Common myeloid progenitor, CD34-positive (primary cell): ENCODE results near the gene DDHD1.
A peak's percentile ranks its signal among the peaks of the same experiment; 100 is the strongest.
"Not testable (repeated sequence)": the region's sequence is repeated elsewhere in the genome, so short reads cannot be mapped to it uniquely, and the experiment has no call there.

ENCODE experiments used
- CTCF ChIA-PET: fragments of 350-600 bp; sonication (Branson Sonifier 250); formaldehyde crosslinking; loops from one replicate; lab custom pipeline; 2021; ENCODE audit warnings: antibody characterized with exemption; lab: Charles Lee
- POLR2A ChIA-PET: fragments of 350-600 bp; sonication (Branson Sonifier 250); formaldehyde crosslinking; loops from one replicate; lab custom pipeline; 2021; ENCODE audit warnings: antibody characterized with exemption; lab: Charles Lee
- DNase-seq, 3 donors: peaks; one replicate each; pipeline versions ENCODE4 v3.0.0 to v3.0.0-alpha.2; 2013
- H3K27ac ChIP-seq, 2 experiments: 1 replicate in 1 of 2; 2 replicates in 1 of 2; pipeline ENCODE4 v1.7.0; 2013; ENCODE audit warnings: inconsistent platforms in 2 of 2, low read length in 2 of 2, mild to moderate bottlenecking in 2 of 2, low read depth in 1 of 2, moderate library complexity in 1 of 2; ENCODE audit not compliant: severe bottlenecking in 2 of 2, insufficient read depth in 1 of 2, poor library complexity in 1 of 2
- H3K27me3 ChIP-seq, 5 experiments: replicated peaks in 2 of 5; 1 replicate in 3 of 5; 2 replicates in 2 of 5; pipeline versions ENCODE4 v1.6.1 to v1.7.0; 2013; ENCODE audit warnings: low read length in 4 of 5, mild to moderate bottlenecking in 2 of 5, moderate library complexity in 2 of 5, inconsistent platforms in 1 of 5; ENCODE audit not compliant: insufficient read depth in 5 of 5, control insufficient read depth in 4 of 5
- H3K36me3 ChIP-seq, 4 experiments: 1 replicate in 2 of 4; 2 replicates in 2 of 4; pipeline versions ENCODE4 v1.6.1 to v1.7.0; 2013; ENCODE audit warnings: low read length in 3 of 4, control low read depth in 1 of 4, mild to moderate bottlenecking in 1 of 4; ENCODE audit not compliant: control insufficient read depth in 4 of 4, insufficient read depth in 4 of 4
- H3K4me1 ChIP-seq, 4 experiments: 1 replicate in 3 of 4; 2 replicates in 1 of 4; pipeline versions ENCODE4 v1.6.1 to v1.7.1; 2013; ENCODE audit warnings: low read length in 3 of 4, mild to moderate bottlenecking in 3 of 4, control low read depth in 1 of 4, inconsistent platforms in 1 of 4, moderate library complexity in 1 of 4; ENCODE audit not compliant: control insufficient read depth in 4 of 4, insufficient read depth in 4 of 4; ENCODE audit errors: control extremely low read depth in 1 of 4
- H3K4me3 ChIP-seq, 7 experiments: 1 replicate in 4 of 7; 2 replicates in 3 of 7; pipeline versions ENCODE4 v1.5.1 to v1.7.0; 2013; ENCODE audit warnings: mild to moderate bottlenecking in 7 of 7, low read length in 6 of 7, moderate library complexity in 6 of 7, inconsistent platforms in 2 of 7, low read depth in 2 of 7, control low read depth in 1 of 7; ENCODE audit not compliant: insufficient read depth in 4 of 7, control insufficient read depth in 1 of 7; ENCODE audit errors: extremely low read depth in 1 of 7
- H3K9me3 ChIP-seq, 5 experiments: 1 replicate in 4 of 5; 2 replicates in 1 of 5; pipeline versions ENCODE4 v1.6.1 to v1.7.1; 2013; ENCODE audit warnings: low read length in 4 of 5, mild to moderate bottlenecking in 2 of 5, inconsistent platforms in 1 of 5, low read depth in 1 of 5, moderate library complexity in 1 of 5; ENCODE audit not compliant: control insufficient read depth in 4 of 5, insufficient read depth in 2 of 5; ENCODE audit errors: control extremely low read depth in 1 of 5
- WGBS: methylation state at CpG from one replicate; pipeline ENCODE4 v1.1.5; 2013; ENCODE audit not compliant: insufficient coverage; 5-methylcytosine and 5-hydroxymethylcytosine counted together

The DDHD1 gene

DNA sequence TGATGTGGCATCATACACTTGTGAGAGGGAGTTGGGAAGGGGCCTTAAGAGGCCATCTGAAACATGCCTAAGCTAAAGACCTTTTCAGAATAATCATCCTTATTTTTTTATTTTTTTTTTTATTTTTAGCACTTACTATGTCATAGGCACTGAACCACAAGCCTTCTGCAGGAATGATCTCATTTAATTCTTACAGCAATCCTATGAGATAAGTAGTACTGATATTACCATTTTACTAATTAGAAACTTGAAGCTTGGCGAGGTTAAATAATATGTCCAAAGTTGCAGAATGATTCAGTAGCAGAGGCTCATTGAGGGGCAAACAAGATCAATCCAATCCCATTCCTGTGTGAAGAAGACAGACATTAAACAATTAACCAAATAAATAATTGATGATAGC, 33.4 kb upstream of the DDHD1 start:
- Histone ChIP-seq H3K9me3 (no peaks in the 10 kb centered on the region), H3K4me3 (no peak overlapping the region), H3K27me3 (no peaks in the 10 kb centered on the region), H3K4me1 (no peaks in the 10 kb centered on the region), H3K27ac (no peak overlapping the region), H3K36me3 (no peaks in the 10 kb centered on the region)
- POLR2A ChIA-PET: no interaction called here
- no peak for DNase-seq
- no CpG with 5 or more reads among the region's 1 CpG for WGBS
- CTCF ChIA-PET: no interaction called here

DNA sequence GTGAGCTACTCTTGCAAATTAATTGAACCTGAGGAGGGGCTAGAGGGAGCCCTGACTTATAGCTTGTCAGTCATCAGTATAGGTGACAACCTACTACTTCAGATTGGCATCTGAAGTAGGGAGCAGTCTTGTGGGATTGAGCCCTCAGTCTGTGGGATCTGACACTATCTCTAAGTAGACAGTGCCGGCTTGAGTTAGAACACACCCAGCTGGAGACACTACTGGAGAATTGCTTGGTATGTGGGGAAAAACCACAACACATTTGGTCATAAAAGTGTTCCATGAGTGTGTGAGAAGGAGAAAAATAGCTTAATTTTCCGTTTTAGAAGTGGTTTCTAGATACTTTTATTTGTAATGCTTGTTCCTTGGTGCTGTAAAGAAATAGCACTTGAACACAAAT, 30.5 kb upstream of the DDHD1 start:
- Histone ChIP-seq H3K27me3 (no peaks in the 10 kb centered on the region), H3K4me3 (no peak overlapping the region), H3K4me1 (no peaks in the 10 kb centered on the region), H3K36me3 (no peaks in the 10 kb centered on the region), H3K27ac (no peak overlapping the region), H3K9me3 (no peaks in the 10 kb centered on the region)
- no peak for DNase-seq
- ChIA-PET POLR2A (no interaction called here), CTCF (no interaction called here)
- WGBS: 88% methylated on average over 1 of the region's 2 CpGs

DNA sequence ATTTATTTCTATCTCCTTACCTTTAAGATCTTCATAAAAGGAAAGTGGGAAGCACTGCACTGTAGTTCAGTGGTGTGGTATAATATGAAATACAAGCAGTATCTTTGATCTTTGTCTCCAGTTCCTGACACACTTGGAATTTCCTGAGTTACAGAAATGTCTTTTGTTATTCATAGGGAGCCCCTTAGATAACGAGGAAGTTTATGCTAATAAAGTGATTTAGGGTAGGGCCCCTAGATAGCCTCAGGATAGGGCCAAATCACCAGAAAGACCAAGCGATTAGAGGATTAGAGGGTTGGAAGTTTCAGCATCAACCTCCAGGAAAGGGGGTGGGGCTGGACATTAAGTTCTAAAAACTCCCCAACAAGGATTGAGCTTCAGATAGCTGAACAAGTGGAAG, 29.9 kb upstream of the DDHD1 start:
- no peak overlapping the region for H3K27ac ChIP-seq
- no peaks in the 10 kb centered on the region for H3K9me3 ChIP-seq
- no peaks in the 10 kb centered on the region for H3K4me1 ChIP-seq
- no peak for DNase-seq
- WGBS: 83% methylated on average over 2 of the region's 2 CpGs
- no peak overlapping the region for H3K4me3 ChIP-seq
- CTCF ChIA-PET: no interaction called here
- POLR2A ChIA-PET: no interaction called here
- H3K27me3 ChIP-seq: no peaks in the 10 kb centered on the region
- no peaks in the 10 kb centered on the region for H3K36me3 ChIP-seq

DNA sequence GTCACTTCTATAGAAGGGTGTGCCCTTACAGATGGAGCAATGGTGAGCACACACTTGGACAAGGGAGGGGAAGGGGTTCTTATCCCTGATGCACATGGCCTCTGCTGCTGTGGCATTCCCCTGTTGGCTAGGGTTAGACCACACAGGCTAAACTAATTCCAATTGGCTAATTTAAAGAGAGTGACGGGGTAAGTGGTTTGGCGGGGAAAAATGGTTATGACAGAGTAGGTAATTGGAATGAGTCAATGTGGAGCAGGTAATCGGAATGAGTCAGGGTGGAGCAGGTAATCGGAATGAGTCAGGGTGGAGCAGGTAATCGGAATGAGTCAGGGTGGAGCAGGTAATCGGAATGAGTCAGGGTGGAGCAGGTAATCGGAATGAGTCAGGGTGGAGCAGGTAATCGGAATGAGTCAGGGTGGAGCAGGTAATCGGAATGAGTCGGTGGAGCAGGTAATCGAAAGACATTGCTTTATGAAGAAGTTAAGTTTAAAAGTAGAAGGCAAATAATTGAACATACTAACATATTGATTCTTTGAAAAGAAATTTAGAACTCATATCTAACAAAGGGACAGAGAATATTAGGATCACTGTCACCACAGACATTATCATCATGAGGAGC, 28.4 kb upstream of the DDHD1 start:
- H3K9me3 ChIP-seq, H3K36me3 ChIP-seq, DNase-seq, H3K27ac ChIP-seq, POLR2A ChIA-PET, H3K4me1 ChIP-seq, H3K4me3 ChIP-seq, H3K27me3 ChIP-seq: not testable (repeated sequence)
- CTCF ChIA-PET: interaction anchor here (1.2 kb wide), 1 partner anchor 25 kb away, joined by 3 read pairs; no protein-coding TSS in a partner anchor
- 100% methylated on average over 1 of the region's 11 CpGs for WGBS

DNA sequence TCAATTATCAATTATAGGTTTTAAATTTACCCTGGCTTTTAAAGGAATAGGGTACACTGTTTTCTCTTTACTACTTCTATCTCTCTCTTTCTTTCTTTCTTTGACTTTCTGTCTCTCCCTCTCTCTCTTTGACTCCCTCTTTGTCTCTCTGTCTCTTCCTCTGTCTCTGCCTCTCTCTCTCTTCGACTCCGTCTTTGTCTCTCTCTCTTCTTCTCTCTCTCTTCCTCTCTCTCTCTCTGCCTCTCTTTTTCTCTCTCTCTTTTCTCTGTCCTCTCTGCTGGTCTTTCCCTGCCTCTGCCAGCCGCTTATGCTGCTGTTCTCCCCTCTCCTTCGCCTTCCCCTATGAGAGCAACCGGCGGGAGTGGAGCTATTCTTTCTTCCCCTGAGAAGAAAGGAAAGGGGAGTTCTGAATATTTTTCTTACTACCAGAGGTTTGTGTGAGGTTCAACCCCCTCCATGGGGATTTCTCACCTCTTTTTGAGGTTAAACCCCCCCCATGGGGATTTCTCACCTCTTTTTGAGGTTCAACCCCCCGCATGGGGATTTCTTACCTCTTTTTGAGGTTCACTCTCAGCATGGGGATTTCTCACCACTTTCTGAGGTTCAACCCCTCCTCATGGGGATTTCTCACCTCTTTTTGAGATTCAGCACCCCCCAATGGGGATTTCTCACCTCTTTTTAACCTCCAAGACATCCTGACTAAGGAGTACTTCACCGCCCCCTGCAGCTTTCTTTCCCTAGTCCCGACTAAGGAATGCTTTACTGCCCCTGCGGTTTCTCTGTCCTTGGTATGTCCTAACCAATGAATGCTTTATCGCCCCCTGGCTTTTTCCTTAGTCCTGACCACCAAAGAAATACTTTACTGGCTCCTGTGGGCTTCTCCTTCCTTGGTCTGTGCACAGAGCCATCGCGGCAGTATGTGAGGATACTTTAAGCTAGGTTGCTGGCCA, 27.4 kb upstream of the DDHD1 start:
- H3K36me3 ChIP-seq: no peaks in the 10 kb centered on the region
- H3K4me3 ChIP-seq: no peak overlapping the region
- WGBS: 89% methylated on average over 7 of the region's 13 CpGs
- H3K9me3 ChIP-seq: no peaks in the 10 kb centered on the region
- POLR2A ChIA-PET: no interaction called here
- no peak overlapping the region for H3K27ac ChIP-seq
- CTCF ChIA-PET: interaction anchor here (1.2 kb wide), 1 partner anchor 24 kb away, joined by 3 read pairs; no protein-coding TSS in a partner anchor
- H3K27me3 ChIP-seq: no peaks in the 10 kb centered on the region
- no peaks in the 10 kb centered on the region for H3K4me1 ChIP-seq
- DNase-seq: peak; percentile 6 to 23 (median 17)

DNA sequence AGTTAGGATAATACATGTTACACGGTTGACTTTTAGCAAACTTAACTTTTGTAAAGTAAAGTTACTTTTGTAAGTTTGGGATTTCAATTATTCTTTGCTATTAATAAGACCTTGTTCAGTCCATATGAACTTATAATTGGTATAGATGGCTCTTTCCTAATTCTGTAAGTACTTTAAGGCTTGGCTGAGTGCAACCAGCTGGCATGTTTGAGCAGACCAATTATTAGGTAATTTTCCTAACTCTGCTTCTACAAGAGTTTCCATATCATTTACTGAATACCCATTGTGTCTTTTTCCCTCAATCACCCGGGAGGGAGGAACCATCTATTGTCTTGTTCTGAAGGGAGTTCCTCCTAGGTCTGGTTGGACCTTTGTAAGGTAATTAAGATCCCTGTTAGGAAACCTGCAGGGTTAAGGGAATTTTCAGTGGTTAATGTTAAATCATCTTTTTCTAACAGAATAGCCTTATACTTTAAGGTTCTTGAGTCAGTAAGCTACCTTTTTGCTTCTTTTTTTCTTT, 26.4 kb upstream of the DDHD1 start:
- POLR2A ChIA-PET, H3K36me3 ChIP-seq, DNase-seq, H3K9me3 ChIP-seq, CTCF ChIA-PET, H3K4me1 ChIP-seq, H3K27ac ChIP-seq, H3K27me3 ChIP-seq, H3K4me3 ChIP-seq: not testable (repeated sequence)
- 100% methylated on average over 1 of the region's 2 CpGs for WGBS

DNA sequence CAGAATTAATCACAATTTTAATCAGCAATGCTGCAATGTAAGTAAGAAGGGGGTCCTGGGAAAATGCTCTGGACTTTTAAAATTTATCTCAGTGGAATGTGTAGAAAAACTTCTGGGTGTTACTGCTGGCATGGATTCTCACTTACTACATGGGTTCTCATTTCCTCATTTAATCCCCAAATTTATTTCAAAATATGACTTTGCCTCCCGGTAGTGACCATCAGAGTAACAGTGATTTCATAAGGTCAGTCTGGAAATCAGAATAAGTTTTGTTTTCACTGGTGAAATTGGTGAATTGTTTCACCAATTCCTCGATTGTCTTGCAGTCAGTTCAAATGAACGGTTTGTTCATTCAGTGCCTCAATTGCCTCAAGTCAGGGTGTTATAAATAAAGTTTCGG, 22.3 kb upstream of the DDHD1 start:
- WGBS: 86% methylated on average over 1 of the region's 4 CpGs
- ChIA-PET POLR2A (no interaction called here), CTCF (no interaction called here)
- Histone ChIP-seq H3K27ac (no peak overlapping the region), H3K4me1 (no peaks in the 10 kb centered on the region), H3K9me3 (no peaks in the 10 kb centered on the region), H3K36me3 (no peaks in the 10 kb centered on the region), H3K27me3 (no peaks in the 10 kb centered on the region), H3K4me3 (no peak overlapping the region)
- DNase-seq: no peak
